ENCODE measurements around the gene CDH23.
"Not testable (repeated sequence)": the region's sequence is repeated elsewhere in the genome, so short reads cannot be mapped to it uniquely, and the experiment has no call there.

- TF ChIP-seq, protein P1, sequence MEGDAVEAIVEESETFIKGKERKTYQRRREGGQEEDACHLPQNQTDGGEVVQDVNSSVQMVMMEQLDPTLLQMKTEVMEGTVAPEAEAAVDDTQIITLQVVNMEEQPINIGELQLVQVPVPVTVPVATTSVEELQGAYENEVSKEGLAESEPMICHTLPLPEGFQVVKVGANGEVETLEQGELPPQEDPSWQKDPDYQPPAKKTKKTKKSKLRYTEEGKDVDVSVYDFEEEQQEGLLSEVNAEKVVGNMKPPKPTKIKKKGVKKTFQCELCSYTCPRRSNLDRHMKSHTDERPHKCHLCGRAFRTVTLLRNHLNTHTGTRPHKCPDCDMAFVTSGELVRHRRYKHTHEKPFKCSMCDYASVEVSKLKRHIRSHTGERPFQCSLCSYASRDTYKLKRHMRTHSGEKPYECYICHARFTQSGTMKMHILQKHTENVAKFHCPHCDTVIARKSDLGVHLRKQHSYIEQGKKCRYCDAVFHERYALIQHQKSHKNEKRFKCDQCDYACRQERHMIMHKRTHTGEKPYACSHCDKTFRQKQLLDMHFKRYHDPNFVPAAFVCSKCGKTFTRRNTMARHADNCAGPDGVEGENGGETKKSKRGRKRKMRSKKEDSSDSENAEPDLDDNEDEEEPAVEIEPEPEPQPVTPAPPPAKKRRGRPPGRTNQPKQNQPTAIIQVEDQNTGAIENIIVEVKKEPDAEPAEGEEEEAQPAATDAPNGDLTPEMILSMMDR (optimal IDR thresholded peaks at IDR 0.05 in 1 of 3, IDR thresholded peaks at IDR 0.05 in 1 of 3, conservative IDR thresholded peaks at IDR 0.05 in 1 of 3; ENCODE audit: extremely low read depth in 1 of 3, insufficient read depth in 2 of 3, low read length in 3 of 3), result not testable (repeated sequence)
- TF ChIP-seq EZH2 (IDR thresholded peaks at IDR 0.05; ENCODE audit: low read length), result not testable (repeated sequence)
Observed at GRCh38 chr10:71851465-71852095, 454.9 kb downstream of the CDH23 start.
